ENCODE data around the gene SRGAP2C.
"Not testable (repeated sequence)": the region's sequence is repeated elsewhere in the genome, so short reads cannot be mapped to it uniquely, and the experiment has no call there.

The SRGAP2C gene

DNA sequence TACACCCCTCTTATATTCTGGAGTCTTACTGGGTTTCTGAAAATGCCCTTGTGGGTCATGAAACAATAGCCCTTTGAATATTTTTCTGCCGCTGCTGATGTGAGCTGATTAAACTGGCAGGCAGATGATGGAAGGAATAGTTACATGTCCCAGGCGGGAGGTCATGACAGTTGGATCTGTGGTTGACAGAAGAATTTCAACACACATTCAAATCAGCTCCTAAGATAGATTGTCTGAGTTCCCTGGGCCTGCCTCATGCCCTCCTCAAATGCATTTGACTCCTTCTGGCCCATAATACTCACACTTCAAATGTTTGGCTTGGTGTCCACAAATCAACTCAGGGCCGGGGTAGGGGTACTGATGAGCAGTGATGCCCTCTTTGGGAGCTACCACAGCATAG is 161.9 kb downstream of the SRGAP2C start:
- not testable (repeated sequence) for H3K36me3 ChIP-seq (ENCODE audit: control insufficient read depth, insufficient read depth, low read length); H3K4me3 ChIP-seq (ENCODE audit: low read length); H3K9ac ChIP-seq (ENCODE audit: low read length); H3K4me1 ChIP-seq (ENCODE audit: control insufficient read depth, insufficient read depth, low read length); H3K27me3 ChIP-seq (ENCODE audit: control insufficient read depth, insufficient read depth, low read length); H3K27ac ChIP-seq (ENCODE audit: low read depth, low read length)

DNA sequence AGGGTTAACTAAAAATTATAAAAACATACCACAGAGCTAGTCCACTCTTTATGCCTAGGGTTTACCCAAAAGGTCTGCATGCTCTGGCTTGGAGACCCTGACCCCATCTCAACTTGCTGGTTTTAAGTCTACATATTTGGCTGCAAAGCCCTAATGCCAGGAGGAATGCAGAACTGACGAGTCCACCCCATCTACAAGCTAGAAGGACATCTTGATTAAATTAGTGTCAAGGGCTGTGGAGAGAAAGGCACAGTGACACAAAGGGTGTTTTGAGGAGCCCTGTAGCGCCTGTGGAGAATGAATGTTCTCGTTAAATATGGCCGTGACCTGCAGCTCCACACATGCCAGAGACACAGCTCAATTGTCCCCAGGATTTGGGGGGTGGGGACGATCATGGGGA is 162.7 kb downstream of the SRGAP2C start:
- H3K4me1 ChIP-seq (ENCODE audit: control insufficient read depth, insufficient read depth, low read length); H3K4me3 ChIP-seq (ENCODE audit: low read length); H3K27me3 ChIP-seq (ENCODE audit: control insufficient read depth, insufficient read depth, low read length); H3K27ac ChIP-seq (ENCODE audit: low read depth, low read length); H3K9ac ChIP-seq (ENCODE audit: low read length); H3K36me3 ChIP-seq (ENCODE audit: control insufficient read depth, insufficient read depth, low read length): not testable (repeated sequence)

DNA sequence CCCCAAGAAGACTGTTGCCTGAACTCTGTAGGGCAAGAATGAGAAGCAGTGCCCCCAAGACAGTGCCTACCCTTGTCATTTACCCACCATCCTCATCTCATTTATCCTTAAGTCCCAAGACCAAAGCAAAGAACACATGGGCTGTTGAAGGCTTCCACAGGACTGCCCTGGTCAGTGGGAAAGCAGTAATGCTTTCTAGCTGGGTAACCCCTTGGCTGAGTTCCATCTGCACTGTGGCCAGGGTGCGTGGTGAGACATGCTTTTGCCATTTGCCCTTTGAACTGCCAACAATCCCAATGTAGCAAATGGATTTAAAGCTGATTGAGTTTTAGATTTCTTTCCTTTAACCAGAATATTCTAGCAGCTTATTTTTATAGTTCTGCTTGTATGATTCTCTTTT is 163.3 kb downstream of the SRGAP2C start:
- H3K36me3 ChIP-seq (ENCODE audit: control insufficient read depth, insufficient read depth, low read length); H3K27me3 ChIP-seq (ENCODE audit: control insufficient read depth, insufficient read depth, low read length); H3K4me1 ChIP-seq (ENCODE audit: control insufficient read depth, insufficient read depth, low read length); H3K4me3 ChIP-seq (ENCODE audit: low read length); H3K27ac ChIP-seq (ENCODE audit: low read depth, low read length); H3K9ac ChIP-seq (ENCODE audit: low read length): not testable (repeated sequence)

DNA sequence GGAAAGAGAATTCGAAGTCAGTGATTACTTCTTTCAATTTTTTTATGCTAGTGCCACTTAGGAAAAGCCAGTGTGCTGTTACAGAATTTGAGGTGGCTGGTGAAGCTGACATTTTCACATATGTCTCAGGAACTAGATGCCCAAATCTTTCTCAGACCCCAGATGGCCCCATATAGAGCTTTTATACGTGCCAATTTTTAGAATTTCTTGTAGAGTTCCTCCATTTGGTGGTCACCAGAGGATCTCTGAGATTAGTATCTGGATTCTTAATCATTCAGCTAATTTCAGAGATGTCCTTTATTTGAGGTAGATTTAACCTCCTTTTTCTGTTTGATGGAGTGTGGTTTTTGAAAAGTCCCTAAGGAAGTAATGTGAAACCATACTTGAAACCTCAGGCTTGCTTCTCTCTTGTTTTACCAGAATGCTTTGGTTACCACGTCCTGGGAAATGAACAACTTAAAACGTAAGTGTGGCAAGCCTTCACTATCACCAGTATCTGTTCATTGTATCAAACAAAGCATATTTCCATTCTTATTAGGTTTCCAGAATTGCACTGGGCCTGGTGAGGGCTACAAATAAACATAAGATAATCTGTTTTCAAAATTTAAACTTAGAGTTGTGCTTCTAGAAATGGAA is 164.7 kb downstream of the SRGAP2C start:
- not testable (repeated sequence) for H3K27me3 ChIP-seq (ENCODE audit: control insufficient read depth, insufficient read depth, low read length); H3K27ac ChIP-seq (ENCODE audit: low read depth, low read length); H3K36me3 ChIP-seq (ENCODE audit: control insufficient read depth, insufficient read depth, low read length)

DNA sequence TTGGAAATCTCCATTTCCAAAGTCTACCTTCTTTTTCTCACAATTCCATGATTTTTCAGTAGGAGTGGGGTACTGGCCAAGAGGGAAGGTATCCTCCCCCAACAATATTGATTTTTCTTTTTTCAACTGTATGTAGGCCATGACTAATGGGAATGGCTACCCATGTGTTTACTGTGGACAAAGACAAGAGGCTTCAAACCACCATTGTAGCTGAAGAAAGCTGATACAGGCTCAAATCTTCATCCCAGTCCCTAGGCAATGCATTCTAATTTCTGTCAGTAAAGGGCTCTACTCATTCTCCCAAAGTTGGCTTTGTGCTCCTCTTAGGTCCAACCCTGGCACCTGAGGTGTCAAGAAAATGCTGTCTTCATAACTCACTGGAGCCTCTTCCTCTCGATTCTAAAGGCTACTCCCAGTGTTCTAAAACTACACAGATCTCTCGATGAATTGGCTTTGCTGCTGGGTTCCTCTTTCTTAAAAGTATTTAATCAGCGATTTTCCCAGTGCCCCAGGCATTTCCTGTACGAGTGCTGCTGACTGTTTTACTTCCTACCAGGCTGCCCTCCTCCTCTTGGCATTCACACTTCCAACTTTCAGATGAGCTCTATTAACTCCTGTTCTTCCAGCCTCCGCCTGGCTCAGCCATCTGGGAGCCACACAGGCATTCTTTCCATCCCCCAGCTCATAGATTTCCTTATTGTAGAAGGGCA is 171.1 kb downstream of the SRGAP2C start:
- H3K27ac ChIP-seq (ENCODE audit: low read depth, low read length); H3K4me3 ChIP-seq (ENCODE audit: low read length); H3K36me3 ChIP-seq (ENCODE audit: control insufficient read depth, insufficient read depth, low read length); H3K27me3 ChIP-seq (ENCODE audit: control insufficient read depth, insufficient read depth, low read length); H3K4me1 ChIP-seq (ENCODE audit: control insufficient read depth, insufficient read depth, low read length); H3K9ac ChIP-seq (ENCODE audit: low read length): not testable (repeated sequence)

More for the DNA sequence above, 164.7 kb downstream of the SRGAP2C start:
- H3K9ac ChIP-seq (ENCODE audit: low read length); H3K4me1 ChIP-seq (ENCODE audit: control insufficient read depth, insufficient read depth, low read length); H3K4me3 ChIP-seq (ENCODE audit: low read length): not testable (repeated sequence)

DNA sequence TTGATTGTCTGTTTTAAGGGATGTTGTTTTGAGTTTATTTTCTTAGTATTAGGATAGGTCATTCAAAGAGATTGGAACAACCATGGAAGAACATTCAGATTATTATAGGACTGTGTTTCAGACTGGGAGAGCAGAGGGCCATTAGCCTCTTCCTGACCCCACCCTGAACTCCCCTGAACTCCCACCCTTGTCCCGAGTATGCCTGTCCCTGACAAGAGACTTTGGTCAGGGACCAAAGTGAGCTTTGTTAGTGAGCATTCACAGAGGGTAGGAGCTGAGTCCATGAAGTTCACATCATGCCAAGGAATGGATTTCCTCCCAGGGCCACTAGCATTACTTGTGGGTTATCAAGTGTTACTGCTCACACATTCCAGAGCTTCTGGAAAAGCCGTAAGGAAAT is 172.0 kb downstream of the SRGAP2C start:
- H3K27ac ChIP-seq (ENCODE audit: low read depth, low read length); H3K4me3 ChIP-seq (ENCODE audit: low read length); H3K4me1 ChIP-seq (ENCODE audit: control insufficient read depth, insufficient read depth, low read length); H3K27me3 ChIP-seq (ENCODE audit: control insufficient read depth, insufficient read depth, low read length); H3K9ac ChIP-seq (ENCODE audit: low read length); H3K36me3 ChIP-seq (ENCODE audit: control insufficient read depth, insufficient read depth, low read length): not testable (repeated sequence)

DNA sequence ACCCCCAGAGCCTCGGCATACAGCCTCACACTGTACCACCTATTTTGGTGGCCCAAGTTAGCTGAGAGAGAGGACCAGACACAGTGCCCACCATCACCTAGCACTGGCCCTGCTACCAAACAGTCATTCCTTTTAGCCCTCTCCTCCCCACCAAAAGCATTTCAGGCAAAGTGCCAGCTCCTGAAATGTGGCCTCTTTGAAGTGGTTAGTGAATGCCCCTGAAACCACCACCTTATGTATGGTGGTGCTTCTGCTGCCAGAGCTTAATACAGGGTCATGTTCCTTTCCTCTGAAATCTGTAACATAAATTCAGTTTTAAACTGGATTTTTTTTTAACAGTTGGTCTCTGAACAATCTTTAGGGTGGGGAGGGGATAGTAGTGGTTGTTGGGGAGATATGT is 175.8 kb downstream of the SRGAP2C start:
- H3K27ac ChIP-seq (ENCODE audit: low read depth, low read length): not testable (repeated sequence)

DNA sequence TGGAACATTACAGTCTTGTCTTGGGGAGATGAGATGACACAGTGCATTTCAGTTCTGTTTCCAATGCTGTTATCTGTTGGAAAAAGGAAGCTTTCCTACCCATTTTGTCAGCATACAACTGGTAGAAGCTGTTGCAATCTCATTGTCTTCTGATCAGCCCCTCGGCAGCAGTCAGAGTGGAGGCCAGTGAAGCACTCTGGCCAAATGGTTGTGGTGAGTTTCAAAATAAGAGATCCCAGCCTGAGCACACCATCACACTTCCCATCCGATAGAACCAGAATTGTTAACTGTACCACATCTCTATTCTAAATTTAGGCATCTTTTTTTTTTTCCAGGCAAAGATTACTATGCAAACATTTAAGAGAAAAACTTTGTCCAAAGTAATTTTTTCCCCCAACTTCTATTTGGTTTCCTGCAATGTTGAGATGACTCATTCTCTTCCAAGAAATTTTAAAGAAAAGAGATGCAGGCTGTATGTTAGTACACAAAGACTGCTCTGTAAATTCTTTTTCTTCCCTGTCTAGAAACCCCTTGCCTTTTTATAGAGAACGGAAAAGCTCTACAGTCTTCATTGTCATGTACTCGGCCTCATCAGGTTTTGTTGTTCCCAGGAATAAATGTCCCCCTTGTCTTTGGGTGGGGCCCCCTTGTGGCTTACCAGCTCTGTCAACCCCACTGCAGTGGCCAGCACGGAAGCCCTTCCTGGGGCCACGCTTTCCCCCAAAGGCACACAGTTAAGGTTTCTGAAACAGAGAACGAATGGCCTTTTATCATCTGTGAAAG is 176.9 kb downstream of the SRGAP2C start:
- H3K27me3 ChIP-seq (ENCODE audit: control insufficient read depth, insufficient read depth, low read length); H3K4me1 ChIP-seq (ENCODE audit: control insufficient read depth, insufficient read depth, low read length); H3K27ac ChIP-seq (ENCODE audit: low read depth, low read length); H3K9ac ChIP-seq (ENCODE audit: low read length); H3K36me3 ChIP-seq (ENCODE audit: control insufficient read depth, insufficient read depth, low read length); H3K4me3 ChIP-seq (ENCODE audit: low read length): not testable (repeated sequence)

More for the DNA sequence above, 175.8 kb downstream of the SRGAP2C start:
- not testable (repeated sequence) for H3K4me1 ChIP-seq (ENCODE audit: control insufficient read depth, insufficient read depth, low read length); H3K36me3 ChIP-seq (ENCODE audit: control insufficient read depth, insufficient read depth, low read length); H3K4me3 ChIP-seq (ENCODE audit: low read length); H3K27me3 ChIP-seq (ENCODE audit: control insufficient read depth, insufficient read depth, low read length); H3K9ac ChIP-seq (ENCODE audit: low read length)

DNA sequence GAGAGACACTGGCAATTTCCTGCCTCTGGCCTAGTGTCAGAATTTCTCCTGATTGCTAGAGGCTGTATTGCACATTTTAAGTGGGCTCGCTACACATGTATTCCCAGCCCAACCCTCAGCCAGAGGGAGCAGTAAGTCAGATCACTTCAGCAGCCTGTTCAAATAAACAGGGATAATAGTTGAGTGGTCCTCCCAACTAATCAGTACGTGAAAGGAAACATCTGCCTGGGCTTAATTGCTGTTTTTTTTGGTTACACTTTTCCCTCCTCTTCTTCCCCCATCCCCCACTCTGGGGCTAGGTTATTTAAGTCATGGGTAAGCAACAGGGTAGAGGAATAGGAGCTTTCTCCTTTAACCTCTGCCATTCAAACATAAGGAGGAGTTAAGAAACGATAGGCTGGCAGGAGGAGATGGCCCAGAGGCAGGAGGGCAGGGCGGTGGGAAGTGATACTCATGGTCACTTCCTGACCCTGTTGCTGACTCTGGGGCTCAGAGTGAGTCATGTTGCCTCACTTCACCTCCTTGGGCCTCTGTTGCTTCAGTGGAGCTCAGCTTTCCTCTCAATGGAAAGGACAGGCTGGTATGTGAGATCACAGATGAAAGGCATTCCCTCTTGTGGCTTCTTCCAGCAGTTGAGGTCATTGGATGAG is 177.6 kb downstream of the SRGAP2C start:
- H3K9ac ChIP-seq (ENCODE audit: low read length); H3K27ac ChIP-seq (ENCODE audit: low read depth, low read length); H3K36me3 ChIP-seq (ENCODE audit: control insufficient read depth, insufficient read depth, low read length); H3K27me3 ChIP-seq (ENCODE audit: control insufficient read depth, insufficient read depth, low read length); H3K4me3 ChIP-seq (ENCODE audit: low read length); H3K4me1 ChIP-seq (ENCODE audit: control insufficient read depth, insufficient read depth, low read length): not testable (repeated sequence)

DNA sequence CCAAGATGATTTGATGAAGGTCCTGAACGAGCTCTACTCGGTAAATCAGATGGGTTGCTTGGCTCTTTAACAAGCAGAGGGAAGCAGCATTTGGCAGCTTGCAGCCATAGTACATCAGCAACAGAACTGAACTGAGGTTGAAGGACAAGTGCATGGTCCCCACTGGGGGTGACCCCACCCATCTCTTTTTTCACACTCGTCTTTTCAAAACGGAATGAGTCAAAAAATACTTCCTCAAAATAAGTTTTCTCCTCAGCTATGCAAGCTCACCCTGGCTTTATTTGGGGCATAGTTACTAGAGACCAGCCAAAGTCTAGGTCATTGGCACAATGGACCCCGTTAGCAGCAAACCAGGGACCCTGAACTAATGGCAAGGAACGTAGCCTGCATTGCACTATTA is 180.5 kb downstream of the SRGAP2C start:
- not testable (repeated sequence) for H3K27me3 ChIP-seq (ENCODE audit: control insufficient read depth, insufficient read depth, low read length); H3K4me1 ChIP-seq (ENCODE audit: control insufficient read depth, insufficient read depth, low read length); H3K27ac ChIP-seq (ENCODE audit: low read depth, low read length); H3K4me3 ChIP-seq (ENCODE audit: low read length); H3K36me3 ChIP-seq (ENCODE audit: control insufficient read depth, insufficient read depth, low read length); H3K9ac ChIP-seq (ENCODE audit: low read length)

DNA sequence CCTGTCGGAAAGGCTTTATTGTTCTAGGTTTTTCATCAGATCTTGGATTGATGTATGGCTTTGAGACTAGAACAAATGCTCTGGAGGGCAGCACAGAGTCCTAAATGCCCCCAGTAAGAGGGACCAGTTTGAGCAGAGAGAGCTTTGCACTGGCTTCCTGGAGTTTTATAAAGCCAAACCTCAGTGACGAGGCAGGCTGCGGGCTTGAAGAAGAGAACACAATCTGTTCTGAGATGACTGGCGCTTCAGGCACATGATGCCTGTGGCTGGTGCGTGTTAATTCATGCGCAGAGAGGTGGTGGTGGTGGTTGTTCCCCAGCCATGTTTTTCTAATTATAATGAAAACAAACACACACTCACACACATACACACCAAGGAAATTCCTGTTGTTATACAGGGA is 180.9 kb downstream of the SRGAP2C start:
- H3K36me3 ChIP-seq (ENCODE audit: control insufficient read depth, insufficient read depth, low read length); H3K9ac ChIP-seq (ENCODE audit: low read length); H3K4me1 ChIP-seq (ENCODE audit: control insufficient read depth, insufficient read depth, low read length): not testable (repeated sequence)

DNA sequence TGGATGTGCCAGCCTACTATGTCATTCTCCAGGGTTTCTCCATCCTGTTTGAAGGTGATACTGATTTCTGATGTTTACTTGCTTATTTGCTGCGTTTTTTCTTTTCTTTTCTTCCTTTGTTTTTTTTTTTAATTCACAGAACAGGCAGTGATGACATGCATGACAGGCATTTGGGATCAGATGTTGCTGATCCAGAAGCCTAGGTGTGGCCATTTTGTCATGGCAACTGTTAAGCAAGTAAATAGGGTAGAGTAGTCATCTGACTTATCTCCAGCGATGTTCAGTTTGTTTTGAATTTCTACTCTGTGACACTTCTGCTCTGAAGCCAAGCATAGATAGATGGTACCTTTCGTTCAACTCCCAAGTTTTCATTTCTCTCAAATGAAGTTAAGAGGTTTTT is 181.4 kb downstream of the SRGAP2C start:
- not testable (repeated sequence) for H3K27ac ChIP-seq (ENCODE audit: low read depth, low read length); H3K36me3 ChIP-seq (ENCODE audit: control insufficient read depth, insufficient read depth, low read length); H3K9ac ChIP-seq (ENCODE audit: low read length); H3K4me3 ChIP-seq (ENCODE audit: low read length); H3K27me3 ChIP-seq (ENCODE audit: control insufficient read depth, insufficient read depth, low read length); H3K4me1 ChIP-seq (ENCODE audit: control insufficient read depth, insufficient read depth, low read length)

More for the DNA sequence above, 180.9 kb downstream of the SRGAP2C start:
- H3K4me3 ChIP-seq (ENCODE audit: low read length); H3K27ac ChIP-seq (ENCODE audit: low read depth, low read length); H3K27me3 ChIP-seq (ENCODE audit: control insufficient read depth, insufficient read depth, low read length): not testable (repeated sequence)
